Adrenal gland (tissue), 12 donors: ENCODE measurements around the gene PTBP3. TPM values are rescaled to one million over a fixed set of nuclear protein-coding genes. Genes with fewer than 3 reads are reported as not detected.
"Not testable (repeated sequence)": the region's sequence is repeated elsewhere in the genome, so short reads cannot be mapped to it uniquely, and the experiment has no call there.

ENCODE experiments used
- DNase-seq, 7 donors: peaks; one replicate each; pipeline ENCODE4 v3.0.0-alpha.2; 2019 to 2020
- H3K27ac ChIP-seq, 5 donors: fragments of 200-600 bp; sonication (generic) in 4 of 5; 1 replicate in 3 of 5; 2 replicates in 2 of 5; pipeline versions ENCODE4 v1.5.1 to v1.8.0; 2016 to 2020; ENCODE audit warnings: mild to moderate bottlenecking in 1 of 5
- H3K27me3 ChIP-seq: fragments of 200-600 bp; 2 replicates; pipeline ENCODE4 v1.8.0; 2021
- H3K36me3 ChIP-seq, 2 donors: fragments of 200-600 bp; replicated peaks in 1 of 2; 1 replicate in 1 of 2; 2 replicates in 1 of 2; pipeline versions ENCODE4 v1.5.1 to v1.8.0; 2018 to 2022
- H3K4me1 ChIP-seq, 2 donors: fragments of 200-600 bp; replicated peaks in 1 of 2; 1 replicate in 1 of 2; 2 replicates in 1 of 2; pipeline versions ENCODE4 v1.5.1 to v1.8.0; 2018 to 2021
- H3K4me3 ChIP-seq, 4 donors: fragments of 200-600 bp; sonication (generic) in 3 of 4; one replicate each; pipeline ENCODE4 v1.5.1; 2016 to 2018
- H3K9me3 ChIP-seq, 3 donors: fragments of 200-600 bp; sonication (generic) in 1 of 3; replicated peaks in 1 of 3; 1 replicate in 2 of 3; 2 replicates in 1 of 3; pipeline versions ENCODE4 v1.5.1 to v1.8.0; 2016 to 2021
- CTCF ChIP-seq, 6 experiments: fragments of 450-650 bp in 4 of 6; fragments of 200-600 bp in 2 of 6; sonication (generic) in 1 of 6; IDR thresholded peaks; 1 replicate in 5 of 6; 2 replicates in 1 of 6; pipeline versions ENCODE4 v1.5.1 to v1.8.0; 2016 to 2021; ENCODE audit warnings: antibody characterized with exemption in 6 of 6, mild to moderate bottlenecking in 2 of 6, moderate library complexity in 1 of 6
- POLR2A ChIP-seq, 2 donors: fragments of 450-650 bp; IDR thresholded peaks; one replicate each; pipeline ENCODE4 v1.6.1; 2017; ENCODE audit warnings: antibody characterized with exemption in 2 of 2, mild to moderate bottlenecking in 2 of 2, moderate library complexity in 1 of 2
- WGBS, 4 donors: extraction: QIAGEN DNeasy Blood & Tissue Kit in 2 of 4; methylation state at CpG; one replicate each; pipeline versions ENCODE4 v1.1.5 to v1.1.7; 2013 to 2017; 5-methylcytosine and 5-hydroxymethylcytosine counted together
- intact Hi-C, 2 donors: fragments of 100-400 bp; cut with DNase I; formaldehyde crosslinking; loops; one replicate each; pipeline versions ENCODE4 v1.14.1 to v1.15.0; 2022 to 2023
- polyA plus RNA-seq, 3 donors: library from polyadenylated mRNA; stranded (reverse); fragments of 200-250 nt in 2 of 3; fragments of 350-450 nt in 1 of 3; fragmentation: Illumina TruSeq in 1 of 3; extraction: RNeasy Lipid Tissue Mini Kit (QIAGEN cat#74804) in 1 of 3; gene quantifications; one replicate each; pipeline ENCODE4 v1.2.3, GENCODE V29; 2013 to 2014
- total RNA-seq, 9 donors: library from RNA; depleted of rRNA in 4 of 9; stranded (reverse); fragments of >200 nt in 4 of 9; fragments of 120-200 nt in 1 of 9; fragmentation: NEBNext Ultra II Directional in 1 of 9; extraction: Animal tissue kit (Norgen Biotek cat#: 25700) in 1 of 9; gene quantifications; one replicate each; pipeline versions ENCODE4 v1.1.0 to v1.2.4, GENCODE V29; 2013 to 2023
- donor health status: healthy with polysubstance abuse.
- donor health status: Bipolar disorder and iron deficiency.
- donor health status: DM: yes; HTN: yes; CAD: no.
- donor health status: DM: no; HTN: no; CAD: no.
- donor health status: DM: no; HTN: no; CAD: no.
- donor health status: DM: yes; HTN: yes; CAD: no.

PTBP3 gene
- total and polyA plus RNA-seq, 12 donors = 4.4 to 56.6 (median 30.8) TPM

GRCh38 chr9:112371060-112371459 lies 37.6 kb upstream of the PTBP3 start:
- Histone ChIP-seq H3K36me3 (no peaks in the 10 kb centered on the region), H3K4me3 (no peak overlapping the region), H3K27ac (no peak overlapping the region), H3K27me3 (no peaks in the 10 kb centered on the region), H3K9me3 (peaks cover 0 to 8% (median 0%) of the 10 kb centered on the region in 3 donors), H3K4me1 (no peaks in the 10 kb centered on the region)
- intact Hi-C loops = no loop called here
- WGBS, 4 donors = 38 to 90% (median 84%) methylated on average over 1 of the region's 1 CpG
- no peak for DNase-seq
- no peak for TF ChIP-seq CTCF (IDR thresholded peaks at IDR 0.05)
- no peak for TF ChIP-seq POLR2A (IDR thresholded peaks at IDR 0.05)

- WGBS, 4 donors = 90 to 100% (median 95%) methylated on average over 1 of the region's 1 CpG
- Histone ChIP-seq H3K9me3 (peaks cover 0 to 8% (median 0%) of the 10 kb centered on the region in 3 donors), H3K4me3 (no peak overlapping the region), H3K27ac (no peak overlapping the region), H3K27me3 (no peaks in the 10 kb centered on the region), H3K4me1 (no peaks in the 10 kb centered on the region), H3K36me3 (no peaks in the 10 kb centered on the region)
- TF ChIP-seq CTCF (IDR thresholded peaks at IDR 0.05) (no peak), POLR2A (IDR thresholded peaks at IDR 0.05) (no peak)
- intact Hi-C loops = no loop called here
- no peak for DNase-seq
These were observed 36.4 kb upstream of the PTBP3 start for GRCh38 chr9:112369817-112370216.

DNA sequence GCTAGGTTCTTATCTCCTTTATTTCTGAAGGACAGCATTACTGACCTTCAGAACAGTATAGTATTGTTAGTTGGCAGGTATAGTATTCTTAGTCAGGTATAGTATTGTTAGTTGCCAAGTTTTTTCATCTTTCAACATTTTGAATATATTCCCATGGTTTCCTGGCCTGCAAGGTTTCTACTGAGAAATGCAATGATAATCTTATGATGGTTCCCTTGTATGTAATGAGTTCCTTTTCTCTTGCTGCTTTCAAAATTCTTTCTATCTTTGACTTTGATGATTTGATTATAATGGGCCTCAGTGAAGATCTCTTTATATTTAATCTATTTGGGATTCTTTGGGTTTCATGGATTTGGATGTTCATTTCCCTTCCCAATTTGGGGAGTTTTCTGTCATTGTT lies 34.0 kb upstream of the PTBP3 start:
- intact Hi-C loops = no loop called here

DNA sequence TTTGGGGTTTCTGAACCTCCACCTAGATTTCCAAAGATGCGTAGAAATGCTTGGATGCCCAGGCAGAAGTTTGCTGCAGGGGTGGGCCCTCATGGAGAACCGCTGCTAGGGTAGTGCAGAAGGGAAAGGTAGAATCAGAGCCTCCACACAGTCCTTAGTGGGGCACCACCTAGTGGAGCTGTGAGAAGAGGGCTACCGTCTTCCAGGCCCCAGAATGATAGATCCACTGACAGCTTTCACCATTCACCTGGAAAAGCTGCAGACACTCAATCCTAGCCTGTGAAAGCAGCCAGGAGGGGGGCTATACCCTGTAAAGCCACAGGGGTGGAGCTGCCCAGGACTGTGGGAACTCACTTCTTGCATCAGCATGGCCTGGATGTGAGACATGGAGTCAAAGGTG lies 33.2 kb upstream of the PTBP3 start:
- Histone ChIP-seq H3K27me3 (no peaks in the 10 kb centered on the region), H3K4me1 (no peaks in the 10 kb centered on the region), H3K4me3 (no peak overlapping the region), H3K27ac (no peak overlapping the region), H3K9me3 (peaks cover 0 to 8% (median 0%) of the 10 kb centered on the region in 3 donors), H3K36me3 (no peaks in the 10 kb centered on the region)
- TF ChIP-seq POLR2A (IDR thresholded peaks at IDR 0.05) (no peak), CTCF (IDR thresholded peaks at IDR 0.05) (no peak)
- no peak for DNase-seq
- 87 to 100% (median 93%) methylated on average over 3 of the region's 3 CpGs for WGBS, 4 donors
- intact Hi-C loops = no loop called here

More for the DNA sequence above, 34.0 kb upstream of the PTBP3 start:
- Histone ChIP-seq H3K4me1 (no peaks in the 10 kb centered on the region), H3K4me3 (no peak overlapping the region), H3K27me3 (no peaks in the 10 kb centered on the region), H3K36me3 (no peaks in the 10 kb centered on the region), H3K27ac (no peak overlapping the region), H3K9me3 (peaks cover 0 to 8% (median 0%) of the 10 kb centered on the region in 3 donors)
- DNase-seq = no peak
- TF ChIP-seq POLR2A (IDR thresholded peaks at IDR 0.05) = no peak
- TF ChIP-seq CTCF (IDR thresholded peaks at IDR 0.05) = no peak

DNA sequence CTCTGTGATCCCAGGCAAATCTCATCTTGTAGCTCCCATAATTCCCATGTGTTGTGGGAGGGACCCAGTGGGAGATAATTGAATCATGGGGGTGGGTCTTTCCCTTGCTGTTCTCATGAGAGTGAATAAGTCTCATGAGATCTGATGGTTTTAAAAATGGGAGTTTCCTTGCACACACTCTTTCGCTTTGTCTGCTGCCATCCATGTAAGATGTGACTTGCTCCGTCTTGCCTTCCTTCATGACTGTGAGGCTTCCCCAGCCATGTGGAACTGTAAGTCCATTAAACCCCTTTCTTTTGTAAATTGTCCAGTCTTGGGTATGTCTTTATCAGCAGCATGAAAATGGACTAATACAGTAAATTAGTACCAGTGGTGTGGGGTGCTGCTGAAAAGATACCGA lies 31.8 kb upstream of the PTBP3 start:
- H3K4me3 ChIP-seq, H3K4me1 ChIP-seq, H3K27ac ChIP-seq, intact Hi-C loops, H3K9me3 ChIP-seq, DNase-seq, H3K27me3 ChIP-seq, H3K36me3 ChIP-seq: not testable (repeated sequence)
- WGBS, 4 donors = 96 to 98% (median 98%) methylated on average over 3 of the region's 3 CpGs
